Measurements from ENCODE around the gene TAT.
A peak's percentile ranks its signal among the peaks of the same experiment; 100 is the strongest.
"Not testable (repeated sequence)": the region's sequence is repeated elsewhere in the genome, so short reads cannot be mapped to it uniquely, and the experiment has no call there.

Gene TAT

GRCh38 chr16:71562552-71562951, 14.3 kb downstream of the TAT start:
- Histone ChIP-seq H3K4me3 (ENCODE audit: low read depth, low read length) (no peak overlapping the region), H3K4me1 (ENCODE audit: control insufficient read depth, insufficient read depth, low read length) (0 out of 2 replicates have a peak, but pooled peaks cover 4% of the 10 kb centered on the region), H3K9me3 (ENCODE audit: control insufficient read depth, insufficient read depth, low read depth, low read length) (no peaks in the 10 kb centered on the region), H3K36me3 (ENCODE audit: control insufficient read depth in 2 of 2, insufficient read depth in 1 of 2, low read length in 2 of 2) (no peaks in the 10 kb centered on the region), H3K27ac (ENCODE audit: extremely low read depth, low read depth, low read length) (no peak overlapping the region)
- POLR2A ChIA-PET: no interaction called here
- TF ChIP-seq SETDB1 (IDR thresholded peaks at IDR 0.05; ENCODE audit: insufficient read length, low read length) (peak; percentile 25), ZNF529 (tag by site-specific recombination; IDR thresholded peaks at IDR 0.05; ENCODE audit: insufficient replicate concordance) (no peak)
- CTCF ChIA-PET: interaction anchor here (1.0 kb wide), 1 partner anchor 68 kb away, joined by 4 read pairs; no protein-coding TSS in a partner anchor

- H3K9me3 ChIP-seq (ENCODE audit: control insufficient read depth, insufficient read depth, low read depth, low read length); H3K27ac ChIP-seq (ENCODE audit: extremely low read depth, low read depth, low read length); H3K36me3 ChIP-seq (ENCODE audit: control insufficient read depth in 2 of 2, insufficient read depth in 1 of 2, low read length in 2 of 2); H3K4me3 ChIP-seq (ENCODE audit: low read depth, low read length); POLR2A ChIA-PET; H3K4me1 ChIP-seq (ENCODE audit: control insufficient read depth, insufficient read depth, low read length): not testable (repeated sequence)
- CTCF ChIA-PET: interaction anchor here (1.0 to 1.1 kb wide), 2 partner anchors 49 to 67 kb away, joined by 4 to 5 read pairs; no protein-coding TSS in a partner anchor
Observed at GRCh38 chr16:71561886-71562285, 15.0 kb downstream of the TAT start.

GRCh38 chr16:71559855-71560254, 17.0 kb downstream of the TAT start:
- Histone ChIP-seq H3K9me3 (ENCODE audit: control insufficient read depth, insufficient read depth, low read depth, low read length) (no peaks in the 10 kb centered on the region), H3K4me1 (ENCODE audit: control insufficient read depth, insufficient read depth, low read length) (0 out of 2 replicates have a peak, but pooled peaks cover 4% of the 10 kb centered on the region), H3K27ac (ENCODE audit: extremely low read depth, low read depth, low read length) (no peak overlapping the region), H3K4me3 (ENCODE audit: low read depth, low read length) (no peak overlapping the region), H3K36me3 (ENCODE audit: control insufficient read depth in 2 of 2, insufficient read depth in 1 of 2, low read length in 2 of 2) (no peaks in the 10 kb centered on the region)
- CTCF ChIA-PET: no interaction called here
- no peak for TF ChIP-seq BCL6B (tag by site-specific recombination; IDR thresholded peaks at IDR 0.05)
- no peak for TF ChIP-seq FEZF1 (tag by site-specific recombination; IDR thresholded peaks at IDR 0.05)
- no peak for TF ChIP-seq ZNF292 (tag by site-specific recombination; IDR thresholded peaks at IDR 0.05; ENCODE audit: borderline replicate concordance, low read depth)
- TF ChIP-seq ZNF132 (tag by site-specific recombination; IDR thresholded peaks at IDR 0.05; ENCODE audit: borderline replicate concordance): no peak
- no peak for TF ChIP-seq TRIM28 (IDR thresholded peaks at IDR 0.05; ENCODE audit: borderline replicate concordance, low read length)
- no peak for TF ChIP-seq ELK4 (IDR thresholded peaks at IDR 0.05; ENCODE audit: borderline replicate concordance, low read depth, low read length)
- TF ChIP-seq ZNF561 (tag by site-specific recombination; IDR thresholded peaks at IDR 0.05; ENCODE audit: borderline replicate concordance): no peak
- TF ChIP-seq OVOL3 (tag by site-specific recombination; IDR thresholded peaks at IDR 0.05): no peak
- no peak for TF ChIP-seq ZNF23 (tag by site-specific recombination; IDR thresholded peaks at IDR 0.05; ENCODE audit: borderline replicate concordance)
- TF ChIP-seq ZNF654 (tag by site-specific recombination; IDR thresholded peaks at IDR 0.05; ENCODE audit: low read depth): no peak
- no peak for TF ChIP-seq ZNF48 (tag by site-specific recombination; IDR thresholded peaks at IDR 0.05)
- no peak for TF ChIP-seq ZNF791 (tag by site-specific recombination; IDR thresholded peaks at IDR 0.05)
- TF ChIP-seq ZBTB17 (tag by site-specific recombination; IDR thresholded peaks at IDR 0.05): no peak
- no peak for TF ChIP-seq ZBTB48 (tag by site-specific recombination; IDR thresholded peaks at IDR 0.05)
- TF ChIP-seq ZNF704 (tag by site-specific recombination; IDR thresholded peaks at IDR 0.05): no peak
- TF ChIP-seq ZNF280D (tag by site-specific recombination; IDR thresholded peaks at IDR 0.05): no peak
- no peak for TF ChIP-seq ZSCAN30 (tag by site-specific recombination; IDR thresholded peaks at IDR 0.05)
- TF ChIP-seq ZNF157 (tag by site-specific recombination; IDR thresholded peaks at IDR 0.05): no peak
- POLR2A ChIA-PET: no interaction called here
